Progenitor cell of endocrine pancreas (in vitro differentiated cells): ENCODE measurements around the gene OR4D1. TPM values are rescaled to one million over a fixed set of nuclear protein-coding genes. Genes with fewer than 3 reads are reported as not detected.

Experiments used
- DNase-seq: peaks from one replicate; pipeline ENCODE4 v3.0.0; 2021; ENCODE audit warnings: low spot score; ENCODE audit not compliant: unreplicated experiment
- H3K27ac Mint-ChIP-seq: 2 replicates; pipeline ENCODE4 v1.8.0; 2021; ENCODE audit warnings: mild to moderate bottlenecking, moderate library complexity, mixed read lengths
- H3K27me3 Mint-ChIP-seq: 2 replicates; pipeline ENCODE4 v1.8.0; 2021; ENCODE audit warnings: mixed read lengths
- H3K36me3 Mint-ChIP-seq: 2 replicates; pipeline ENCODE4 v1.8.0; 2022; ENCODE audit warnings: mixed read lengths; ENCODE audit not compliant: insufficient read depth
- H3K4me1 Mint-ChIP-seq: 2 replicates; pipeline ENCODE4 v1.8.0; 2021; ENCODE audit warnings: low read depth, mixed read lengths
- H3K4me3 Mint-ChIP-seq: 2 replicates; pipeline ENCODE4 v1.8.0; 2021; ENCODE audit warnings: low read depth, mild to moderate bottlenecking, moderate library complexity, mixed read lengths
- H3K9me3 Mint-ChIP-seq: 2 replicates; pipeline ENCODE4 v1.8.0; 2021; ENCODE audit warnings: low read depth, mixed read lengths
- total RNA-seq: library from RNA; stranded (reverse); gene quantifications from 2 replicates; pipeline ENCODE4 v1.2.1, GENCODE V29; 2021
- TF ChIP-seq, protein P1 (sequence below): fragments of 200-600 bp; sonication (generic); IDR thresholded peaks from one replicate; pipeline ENCODE4 v1.5.0; 2021; ENCODE audit warnings: antibody characterized with exemption, mild to moderate bottlenecking; ENCODE audit not compliant: unreplicated experiment

Gene OR4D1
- total RNA-seq, 1 donor from 2014 or later: not detected

DNA sequence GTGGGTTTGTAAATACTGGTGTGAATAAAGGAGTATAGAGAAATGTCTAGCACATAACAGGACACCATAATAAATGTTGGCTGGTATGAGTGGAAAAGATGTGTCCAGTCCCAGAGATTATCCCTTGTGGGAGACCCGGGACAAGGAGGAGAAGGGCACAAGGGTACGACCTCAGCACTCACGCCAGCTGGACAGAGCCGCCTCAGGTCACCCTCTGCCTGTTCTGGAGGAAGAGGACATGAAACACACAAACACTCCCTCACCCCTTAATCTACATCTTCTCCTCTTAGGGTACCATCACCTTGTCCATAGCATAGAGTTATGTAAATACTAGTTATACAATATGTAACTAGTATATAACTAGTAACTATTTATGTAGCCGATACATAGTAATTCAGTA is 38.2 kb upstream of the OR4D1 start:
- TF ChIP-seq, protein P1, sequence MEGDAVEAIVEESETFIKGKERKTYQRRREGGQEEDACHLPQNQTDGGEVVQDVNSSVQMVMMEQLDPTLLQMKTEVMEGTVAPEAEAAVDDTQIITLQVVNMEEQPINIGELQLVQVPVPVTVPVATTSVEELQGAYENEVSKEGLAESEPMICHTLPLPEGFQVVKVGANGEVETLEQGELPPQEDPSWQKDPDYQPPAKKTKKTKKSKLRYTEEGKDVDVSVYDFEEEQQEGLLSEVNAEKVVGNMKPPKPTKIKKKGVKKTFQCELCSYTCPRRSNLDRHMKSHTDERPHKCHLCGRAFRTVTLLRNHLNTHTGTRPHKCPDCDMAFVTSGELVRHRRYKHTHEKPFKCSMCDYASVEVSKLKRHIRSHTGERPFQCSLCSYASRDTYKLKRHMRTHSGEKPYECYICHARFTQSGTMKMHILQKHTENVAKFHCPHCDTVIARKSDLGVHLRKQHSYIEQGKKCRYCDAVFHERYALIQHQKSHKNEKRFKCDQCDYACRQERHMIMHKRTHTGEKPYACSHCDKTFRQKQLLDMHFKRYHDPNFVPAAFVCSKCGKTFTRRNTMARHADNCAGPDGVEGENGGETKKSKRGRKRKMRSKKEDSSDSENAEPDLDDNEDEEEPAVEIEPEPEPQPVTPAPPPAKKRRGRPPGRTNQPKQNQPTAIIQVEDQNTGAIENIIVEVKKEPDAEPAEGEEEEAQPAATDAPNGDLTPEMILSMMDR: no peak
- Mint-ChIP-seq H3K27ac (no peak overlapping the region), H3K4me1 (peaks cover 6% of the 10 kb centered on the region), H3K36me3 (peaks cover 1% of the 10 kb centered on the region), H3K27me3 (peaks cover 15% of the 10 kb centered on the region), H3K4me3 (no peak overlapping the region), H3K9me3 (peaks cover 7% of the 10 kb centered on the region)
- DNase-seq: no peak

DNA sequence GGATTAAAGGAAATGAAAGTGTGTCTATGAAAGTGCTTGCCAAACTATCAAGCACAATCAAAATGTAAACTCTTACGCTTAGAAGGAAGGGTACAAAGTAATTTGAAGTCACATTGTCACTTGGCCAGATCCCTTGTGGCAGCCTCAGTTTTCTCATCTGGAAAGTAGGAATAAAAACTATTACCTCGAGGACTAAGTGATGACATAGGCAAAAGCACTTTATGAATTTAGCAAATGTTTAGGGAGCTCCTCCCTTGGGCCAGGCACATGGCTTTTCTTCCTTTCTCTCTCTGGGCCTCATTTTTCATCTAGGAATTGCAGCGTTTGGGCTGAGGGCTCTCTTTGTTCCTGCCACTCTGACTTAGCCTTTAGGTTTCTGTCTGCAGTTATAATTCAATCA is 36.5 kb upstream of the OR4D1 start:
- no peak overlapping the region for H3K4me3 Mint-ChIP-seq
- peaks cover 22% of the 10 kb centered on the region for H3K27me3 Mint-ChIP-seq
- peaks cover 1% of the 10 kb centered on the region for H3K36me3 Mint-ChIP-seq
- no peak for DNase-seq
- H3K4me1 Mint-ChIP-seq: peaks cover 6% of the 10 kb centered on the region
- no peak overlapping the region for H3K27ac Mint-ChIP-seq
- H3K9me3 Mint-ChIP-seq: peaks cover 7% of the 10 kb centered on the region
- TF ChIP-seq, protein P1: no peak

DNA sequence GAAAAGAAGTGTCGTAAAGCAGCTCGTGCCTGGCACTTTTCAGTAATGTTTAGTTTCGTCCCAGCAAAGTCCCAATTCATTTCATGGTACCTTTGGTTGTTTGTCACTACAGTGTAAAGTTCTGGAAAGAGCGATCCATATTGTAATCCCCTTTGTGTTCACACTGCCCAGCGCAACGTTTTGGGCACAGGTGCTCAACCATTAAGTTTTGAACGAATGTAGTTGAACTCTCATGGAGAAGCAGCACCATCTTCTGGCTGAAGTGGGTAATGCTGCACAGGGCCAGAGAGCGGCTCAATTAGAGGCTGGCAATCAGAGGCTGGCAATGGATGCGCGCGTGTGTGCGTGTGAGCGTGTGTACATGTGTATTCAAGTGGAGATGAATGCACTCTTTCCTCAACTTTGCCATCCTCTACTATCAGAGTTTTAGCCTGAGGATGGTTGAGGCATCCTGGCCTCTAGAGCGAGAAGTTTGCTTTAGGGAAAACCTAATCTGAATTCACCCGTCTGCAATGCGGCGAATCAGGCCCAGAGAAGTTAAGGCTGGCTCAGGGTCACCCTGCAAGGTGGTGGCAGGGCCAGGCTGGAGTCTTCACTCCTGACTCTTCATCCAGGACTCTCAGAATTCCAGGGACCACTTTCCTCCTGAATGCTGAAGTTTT is 35.1 kb upstream of the OR4D1 start:
- Mint-ChIP-seq H3K4me3 (no peak overlapping the region), H3K4me1 (peaks cover 6% of the 10 kb centered on the region), H3K27me3 (peaks cover 27% of the 10 kb centered on the region), H3K9me3 (no peaks in the 10 kb centered on the region), H3K27ac (no peak overlapping the region), H3K36me3 (no peaks in the 10 kb centered on the region)
- peak; percentile 78 for DNase-seq
- TF ChIP-seq, protein P1: peak; percentile 92

DNA sequence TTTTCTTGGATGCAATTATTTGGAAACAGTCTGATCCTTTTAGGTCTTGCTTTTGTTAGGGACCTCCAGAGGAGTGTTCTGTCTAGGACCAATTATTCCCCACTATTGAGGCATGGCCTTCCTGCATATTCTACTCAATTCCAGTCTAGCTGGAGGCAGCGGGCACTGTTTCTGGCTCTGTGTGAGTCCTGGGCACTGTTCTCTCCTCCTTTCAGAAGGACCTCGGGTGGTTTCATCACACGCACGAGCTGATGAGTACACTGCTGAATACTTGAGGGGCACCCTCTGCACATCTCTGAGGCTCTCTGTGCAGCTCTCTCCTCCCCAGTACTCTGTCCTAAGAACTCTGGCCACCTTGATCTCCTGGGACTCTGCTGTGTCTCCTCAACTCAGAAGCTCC is 34.2 kb upstream of the OR4D1 start:
- Mint-ChIP-seq H3K27ac (no peak overlapping the region), H3K27me3 (peaks cover 30% of the 10 kb centered on the region), H3K9me3 (no peaks in the 10 kb centered on the region), H3K36me3 (no peaks in the 10 kb centered on the region), H3K4me3 (no peak overlapping the region), H3K4me1 (peaks cover 6% of the 10 kb centered on the region)
- no peak for DNase-seq
- TF ChIP-seq, protein P1: no peak

DNA sequence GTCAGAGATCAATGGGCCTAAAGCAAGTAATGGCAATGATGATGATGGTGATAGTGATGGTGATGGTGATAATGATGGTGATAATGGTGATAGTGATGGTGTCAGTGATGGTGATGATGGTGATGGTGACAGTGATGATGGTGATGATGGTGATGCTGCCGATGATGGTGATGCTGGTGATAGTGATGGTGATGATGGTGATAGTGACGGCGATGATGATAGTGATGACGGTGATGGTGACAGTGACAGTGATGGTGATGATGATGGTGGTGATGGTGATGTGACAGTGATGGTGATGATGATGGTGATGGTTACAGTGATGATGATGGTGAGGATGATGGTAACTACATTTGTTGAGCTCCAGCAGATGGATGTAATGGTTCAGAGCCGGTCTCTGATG is 30.8 kb upstream of the OR4D1 start:
- Mint-ChIP-seq H3K4me3 (no peak overlapping the region), H3K4me1 (peaks cover 1% of the 10 kb centered on the region), H3K27me3 (peaks cover 28% of the 10 kb centered on the region)

More for the DNA sequence above, 30.8 kb upstream of the OR4D1 start:
- TF ChIP-seq, protein P1: no peak
- DNase-seq: no peak
- Mint-ChIP-seq H3K36me3 (no peaks in the 10 kb centered on the region), H3K9me3 (no peaks in the 10 kb centered on the region), H3K27ac (no peak overlapping the region)
